ENCODE data around the gene ADAD2.

- no peak for TF ChIP-seq CTCF (IDR thresholded peaks at IDR 0.05)
- TF ChIP-seq POLR2A (IDR thresholded peaks at IDR 0.05), result no peak
These were observed 51.9 kb downstream of the ADAD2 start for GRCh38 chr16:84242839-84243238.
